A549 (cell line): ENCODE measurements around the gene OR1F1. TPM values are rescaled to one million over a fixed set of nuclear protein-coding genes. Genes with fewer than 3 reads are reported as not detected.
"Not testable (repeated sequence)": the region's sequence is repeated elsewhere in the genome, so short reads cannot be mapped to it uniquely, and the experiment has no call there.

ENCODE experiments used
- ATAC-seq, 2 experiments: fragments of 200-7000 bp in 1 of 2; fragments of >200 bp in 1 of 2; cut with Nextera tagmentation in 1 of 2; cut with Tn5 transposase in 1 of 2; 3 replicates each; pipeline versions ENCODE4 v1.8.0 to v1.9.1; 2018 to 2020; ENCODE audit warnings: mild to moderate bottlenecking in 1 of 2, moderate library complexity in 1 of 2
- CTCF ChIA-PET: fragments of 300-600 bp; sonication (Branson Sonifier 250); formaldehyde crosslinking; extraction: SDS; loops from one replicate; lab custom pipeline; 2021; ENCODE audit warnings: antibody characterized with exemption, inconsistent platforms; lab: Yijun Ruan, JAX
- POLR2A ChIA-PET: fragments of 350-600 bp; formaldehyde crosslinking; extraction: SDS; loops from one replicate; lab custom pipeline; 2021; ENCODE audit warnings: antibody characterized with exemption, inconsistent platforms; lab: Yijun Ruan, JAX
- DNase-seq, 2 experiments: peaks; one replicate each; pipeline versions ENCODE4 v3.0.0 to v3.0.0-alpha.2; 2011 to 2016; ENCODE audit warnings: low read depth in 1 of 2, low spot score in 1 of 2
- FAIRE-seq: peaks from 2 replicates; lab custom pipeline; 2011; peaks lifted over from hg19 to GRCh38; lab: Jason Lieb, UNC
- H3K27ac ChIP-seq, 2 experiments: fragments of >200 bp; sonication (Bioruptor Twin); formaldehyde crosslinking; 3 replicates each; pipeline ENCODE4 v1.5.1; 2016 to 2017
- H3K4me1 ChIP-seq: fragments of >200 bp; sonication (Bioruptor Twin); formaldehyde crosslinking; 3 replicates; pipeline ENCODE4 v1.6.1; 2016
- H3K4me2 ChIP-seq: fragments of >200 bp; sonication (Bioruptor Twin); formaldehyde crosslinking; 3 replicates; pipeline ENCODE4 v1.6.1; 2016
- H3K4me3 ChIP-seq: fragments of >200 bp; sonication (Bioruptor Twin); formaldehyde crosslinking; 3 replicates; pipeline ENCODE4 v1.5.1; 2016
- H3K9me3 ChIP-seq: fragments of >200 bp; sonication (Bioruptor Twin); formaldehyde crosslinking; 3 replicates; pipeline ENCODE4 v1.6.1; 2016
- BCL3 ChIP-seq: fragments of >200 bp; sonication (Bioruptor Twin); formaldehyde crosslinking; IDR thresholded peaks from 3 replicates; pipeline ENCODE4 v1.6.1; 2016
- E2F6 ChIP-seq: IDR thresholded peaks from 2 replicates; pipeline ENCODE4 v1.6.1; 2012; ENCODE audit warnings: low read depth, borderline replicate concordance
- EP300 ChIP-seq, 2 experiments: fragments of >200 bp; sonication (Bioruptor Twin); formaldehyde crosslinking; IDR thresholded peaks; 2 replicates in 1 of 2; 3 replicates in 1 of 2; pipeline ENCODE4 v1.6.1; 2016 to 2017
- ESRRA ChIP-seq: fragments of 150-350 bp; IDR thresholded peaks from 2 replicates; pipeline ENCODE4 v1.6.1; 2014; ENCODE audit warnings: mild to moderate bottlenecking, low read length, borderline replicate concordance
- FOXS1 ChIP-seq: fragments of 250-450 bp; sonication (Bioruptor Pico); IDR thresholded peaks from 2 replicates; pipeline ENCODE4 v1.5.0; 2020; ENCODE audit warnings: mild to moderate bottlenecking, moderate library complexity
- MAZ ChIP-seq: fragments of 150-350 bp; IDR thresholded peaks from 2 replicates; pipeline ENCODE4 v1.6.1; 2014; ENCODE audit warnings: antibody characterized with exemption, low read depth, low read length, borderline replicate concordance
- MYC ChIP-seq: IDR thresholded peaks from 2 replicates; pipeline ENCODE4 v1.6.1; 2012; ENCODE audit warnings: mild to moderate bottlenecking, inconsistent platforms, low read length, improper control_type of control experiment, borderline replicate concordance
- NFE2L2 ChIP-seq: fragments of 150-350 bp; conservative IDR thresholded peaks from 2 replicates; pipeline ENCODE4 v1.6.1; 2014; ENCODE audit warnings: low read length
- RCOR1 ChIP-seq: fragments of 150-350 bp; IDR thresholded peaks from 2 replicates; pipeline ENCODE4 v1.6.1; 2014; ENCODE audit warnings: antibody characterized with exemption, low read length, low read depth
- TFCP2L1 ChIP-seq: fragments of 250-450 bp; sonication (Bioruptor Pico); IDR thresholded peaks from 2 replicates; pipeline ENCODE4 v1.5.0; 2021; ENCODE audit warnings: mild to moderate bottlenecking
- ZFP36 ChIP-seq: fragments of 450-650 bp; IDR thresholded peaks from 2 replicates; pipeline ENCODE4 v1.6.1; 2014; ENCODE audit warnings: borderline replicate concordance; ENCODE audit not compliant: partially characterized antibody
- WGBS: methylation state at CpG from one replicate; pipeline ENCODE4 v1.1.6; 2017; ENCODE audit errors: missing lambda C conversion rate; 5-methylcytosine and 5-hydroxymethylcytosine counted together
- polyA plus RNA-seq, 4 experiments: library from polyadenylated mRNA; depleted of rRNA in 3 of 4; stranded (reverse); fragments of >200 nt; fragmentation: RNase III in 1 of 4; extraction: RNeasy Plus Mini Kit Qiagen cat#74134 plus additional on column Dnase treatment in 1 of 4; gene quantifications; 2 replicates in 3 of 4; 3 replicates in 1 of 4; pipeline ENCODE4 v1.2.3, GENCODE V29; 2011 to 2017

The OR1F1 gene
- polyA plus RNA-seq, 2 of the 4 experiments (the other 2 are of a cell fraction) = 0.31 to 1.3 TPM

DNA sequence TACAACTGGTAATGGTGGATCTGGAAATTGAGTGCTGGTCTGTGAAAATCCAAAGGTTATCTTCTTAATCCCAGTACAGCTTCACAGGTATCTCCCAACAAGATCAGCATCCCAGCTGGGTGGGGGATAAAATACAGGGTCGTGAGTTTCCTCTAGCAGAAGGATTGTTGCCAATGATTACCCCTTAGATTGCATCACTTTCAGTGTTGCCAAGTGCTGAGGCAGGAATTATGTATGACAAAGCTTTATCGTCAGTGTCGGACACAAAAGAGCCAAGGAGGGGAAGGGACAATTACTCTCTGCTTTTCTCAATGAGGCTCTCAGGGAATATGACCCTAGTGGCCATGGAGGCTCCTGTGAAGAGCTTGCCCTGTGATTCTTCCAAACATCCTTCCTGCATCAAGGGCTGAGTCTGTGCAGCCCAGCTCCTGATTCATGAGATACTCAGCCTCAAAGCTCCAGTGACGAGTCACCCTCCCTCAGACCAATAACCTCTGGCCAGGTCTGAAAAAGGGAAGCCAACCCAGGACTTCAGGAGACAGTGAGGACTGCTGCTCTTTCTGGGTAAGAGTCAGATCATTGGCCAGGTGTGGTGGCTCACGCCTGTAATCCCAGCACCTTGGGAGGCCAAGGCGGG is 15.0 kb downstream of the OR1F1 start:
- 51% methylated on average over 6 of the region's 6 CpGs for WGBS
- TF ChIP-seq BCL3 = no peak
- no peak for TF ChIP-seq ESRRA
- TF ChIP-seq FOXS1 = no peak
- no peak for TF ChIP-seq MAZ
- ATAC-seq = peak in 1 of 2 experiments; percentile 41; a peak in 2 of 6 replicates
- Histone ChIP-seq H3K4me2 (no peak overlapping the region), H3K9me3 (no peaks in the 10 kb centered on the region), H3K4me1 (no peaks in the 10 kb centered on the region), H3K27ac (no peak overlapping the region), H3K4me3 (no peak overlapping the region)
- POLR2A ChIA-PET = no interaction called here
- no peak for FAIRE-seq
- no peak for DNase-seq
- CTCF ChIA-PET = interaction anchor here (0.8 to 1.7 kb wide), 2 partner anchors 11 to 293 kb away, joined by 4 to 5 read pairs; no protein-coding TSS in a partner anchor

GRCh38 chr16:3205939-3206338 is 17.9 kb downstream of the OR1F1 start:
- H3K9me3 ChIP-seq, DNase-seq, H3K4me2 ChIP-seq, ATAC-seq, POLR2A ChIA-PET, H3K27ac ChIP-seq, FAIRE-seq, H3K4me1 ChIP-seq, H3K4me3 ChIP-seq, CTCF ChIA-PET: not testable (repeated sequence)
- WGBS = 16% methylated on average over 3 of the region's 3 CpGs

DNA sequence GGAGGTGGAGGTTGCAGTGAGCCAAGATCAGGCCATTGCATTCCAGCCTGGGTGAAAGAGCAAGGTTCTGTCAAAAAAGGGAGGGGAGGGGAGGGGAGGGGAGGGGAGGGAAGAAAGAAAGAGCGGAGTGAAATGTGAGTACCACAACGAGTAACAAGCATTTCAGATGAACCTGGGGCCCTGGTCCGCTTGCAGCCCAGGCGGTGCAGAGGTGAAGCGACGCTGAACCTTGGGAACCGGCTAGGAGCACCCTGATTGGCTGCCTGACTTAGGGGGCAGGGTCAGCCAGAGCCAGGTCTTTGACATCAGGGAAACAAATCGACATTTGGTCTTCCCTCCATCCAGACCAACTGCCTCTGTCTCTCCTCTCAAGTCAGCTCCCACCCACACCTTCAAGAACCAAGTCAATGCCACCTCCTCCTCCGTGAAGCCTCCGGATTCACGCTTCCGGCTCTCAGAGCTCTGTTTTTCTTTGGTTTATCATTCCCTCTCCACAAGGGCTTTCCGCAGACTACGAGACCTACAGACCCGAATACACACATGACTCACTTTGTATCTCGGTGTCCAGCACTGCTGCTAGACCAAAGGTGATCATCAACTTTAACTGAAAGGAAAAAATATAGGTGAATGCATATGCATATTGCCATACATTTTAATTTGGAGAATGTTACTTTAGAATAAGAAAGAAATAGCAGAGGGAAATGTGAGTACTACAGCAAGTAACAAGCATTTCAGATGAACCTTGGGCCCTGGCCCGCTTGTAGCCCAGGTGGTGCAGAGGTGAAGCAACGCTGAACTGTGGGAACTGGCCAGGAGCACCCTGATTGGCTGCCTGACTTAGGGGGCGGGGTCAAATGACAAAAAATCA is 19.3 kb downstream of the OR1F1 start:
- Histone ChIP-seq H3K27ac (no peak overlapping the region), H3K4me3 (no peak overlapping the region), H3K4me2 (peak overlapping the region; percentile 35; the same call in 2 of the 3 replicates), H3K4me1 (no peaks in the 10 kb centered on the region), H3K9me3 (peaks cover 4% of the 10 kb centered on the region; the same call in 2 of the 3 replicates)
- POLR2A ChIA-PET = interaction anchor here (0.6 kb wide), 1 partner anchor 475 kb away, joined by 3 read pairs; no protein-coding TSS in a partner anchor
- CTCF ChIA-PET = interaction anchor here (0.7 kb wide), 2 partner anchors 76 to 267 kb away, joined by 3 read pairs; no protein-coding TSS in a partner anchor
- no peak for FAIRE-seq
- TF ChIP-seq RCOR1 (no peak), ZFP36 (peak; percentile 39), ESRRA (no peak)
- DNase-seq = no peak
- peak; percentile 38 to 58; a peak in 5 of 6 replicates for ATAC-seq
- 27% methylated on average over 19 of the region's 19 CpGs for WGBS

- H3K4me2 ChIP-seq = no peak overlapping the region
- FAIRE-seq (no peak), DNase-seq (no peak), ATAC-seq (no peak)
- no peak overlapping the region for H3K4me3 ChIP-seq
- TF ChIP-seq MYC (no peak), NFE2L2 (no peak), TFCP2L1 (CRISPR knock-in tag) (no peak), E2F6 (no peak), EP300 (IDR thresholded peaks at IDR 0.05) (no peak)
- 81% methylated on average over 3 of the region's 3 CpGs for WGBS
- H3K9me3 ChIP-seq = peaks cover 29% of the 10 kb centered on the region; the same call in 2 of the 3 replicates
- CTCF ChIA-PET = no interaction called here
- POLR2A ChIA-PET = interaction anchor here (0.6 kb wide), 1 partner anchor 207 kb away, joined by 3 read pairs; no protein-coding TSS in a partner anchor
- no peak overlapping the region for H3K27ac ChIP-seq
- no peaks in the 10 kb centered on the region for H3K4me1 ChIP-seq
Observed at GRCh38 chr16:3212006-3212405, 24.0 kb downstream of the OR1F1 start.
